NCI-H510A (cell line): ENCODE data around the gene CLEC3B.
A peak's percentile ranks its signal among the peaks of the same experiment; 100 is the strongest.
"Not testable (repeated sequence)": the region's sequence is repeated elsewhere in the genome, so short reads cannot be mapped to it uniquely, and the experiment has no call there.

Experiments
- DNase-seq: peaks from one replicate; lab custom pipeline; 2025; lab: John Stamatoyannopoulos, UW

CLEC3B gene

DNA sequence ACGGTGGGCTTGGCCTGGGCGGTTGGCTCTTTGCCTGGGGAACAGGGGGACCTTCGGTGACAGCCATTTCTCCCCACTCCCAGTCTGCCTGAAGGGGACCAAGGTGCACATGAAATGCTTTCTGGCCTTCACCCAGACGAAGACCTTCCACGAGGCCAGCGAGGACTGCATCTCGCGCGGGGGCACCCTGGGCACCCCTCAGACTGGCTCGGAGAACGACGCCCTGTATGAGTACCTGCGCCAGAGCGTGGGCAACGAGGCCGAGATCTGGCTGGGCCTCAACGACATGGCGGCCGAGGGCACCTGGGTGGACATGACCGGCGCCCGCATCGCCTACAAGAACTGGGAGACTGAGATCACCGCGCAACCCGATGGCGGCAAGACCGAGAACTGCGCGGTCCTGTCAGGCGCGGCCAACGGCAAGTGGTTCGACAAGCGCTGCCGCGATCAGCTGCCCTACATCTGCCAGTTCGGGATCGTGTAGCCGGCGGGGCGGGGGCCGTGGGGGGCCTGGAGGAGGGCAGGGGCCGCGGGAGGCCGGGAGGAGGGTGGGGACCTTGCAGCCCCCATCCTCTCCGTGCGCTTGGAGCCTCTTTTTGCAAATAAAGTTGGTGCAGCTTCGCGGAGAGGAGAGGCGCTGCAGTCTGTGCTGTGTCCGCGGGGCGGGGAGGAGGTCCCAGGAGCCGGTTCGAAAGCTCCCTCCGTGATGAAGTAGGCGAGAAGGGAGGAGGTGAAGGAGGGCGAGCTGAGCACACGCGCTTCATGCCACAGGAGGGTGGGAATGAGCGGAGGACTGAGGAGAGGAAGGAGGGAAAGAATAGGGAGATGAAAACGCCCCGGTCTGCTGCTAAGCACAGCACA, 9.6 kb downstream of the CLEC3B start:
- DNase-seq = no peak

DNA sequence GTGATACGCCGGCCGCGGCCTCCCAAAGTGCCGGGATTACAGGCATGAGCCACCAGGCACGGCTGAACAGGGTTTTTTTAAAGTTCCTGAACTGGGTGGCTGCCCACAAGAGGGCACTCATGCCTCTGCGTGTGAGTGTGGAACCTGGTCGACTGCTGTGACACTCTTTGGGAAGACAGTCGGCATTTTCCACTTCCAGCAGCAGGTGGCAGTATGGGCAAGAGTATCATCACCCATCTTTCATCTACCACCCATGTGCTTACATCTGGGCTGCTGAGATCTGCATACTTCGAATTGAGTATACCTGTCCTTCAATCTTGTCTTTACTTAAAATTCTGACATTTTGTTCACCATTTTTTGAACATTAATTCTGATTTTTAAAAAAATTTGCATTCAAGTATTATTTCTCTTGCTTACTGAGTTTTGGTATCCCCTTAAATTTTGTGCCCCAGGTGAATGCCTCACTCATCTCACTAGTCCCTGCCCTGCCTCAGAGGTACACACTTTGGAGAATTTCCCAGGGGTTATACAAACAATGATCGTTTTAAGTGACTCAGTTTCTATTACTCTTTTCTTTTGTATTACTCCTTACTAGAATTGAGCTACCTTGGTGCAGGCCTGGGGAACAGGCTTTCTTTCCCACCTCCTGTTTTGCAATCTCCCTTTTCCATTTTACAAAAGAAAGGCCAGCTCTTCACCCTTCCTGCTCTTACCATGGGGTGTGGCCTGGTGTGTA, 11.8 kb downstream of the CLEC3B start:
- DNase-seq = peak; percentile 67

DNA sequence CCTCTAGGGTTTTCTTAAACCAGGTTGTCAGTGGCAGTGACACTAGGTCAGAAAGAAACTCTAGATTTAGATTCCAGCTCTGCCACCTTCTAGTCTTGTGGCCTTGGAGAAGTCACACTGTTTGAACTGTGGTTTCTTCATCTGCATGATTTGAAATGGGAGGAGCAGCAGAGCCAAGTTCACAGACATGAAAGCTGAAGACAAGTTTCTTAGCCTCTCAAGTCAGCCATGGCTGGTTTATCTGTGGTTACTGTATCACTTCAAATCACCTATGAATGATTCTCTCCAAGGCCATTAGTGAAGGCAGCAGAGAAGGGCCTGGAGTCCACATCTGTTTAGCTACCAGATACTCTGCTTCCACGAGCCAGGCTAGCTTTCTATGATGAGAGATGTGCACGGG, 15.6 kb downstream of the CLEC3B start:
- no peak for DNase-seq

DNA sequence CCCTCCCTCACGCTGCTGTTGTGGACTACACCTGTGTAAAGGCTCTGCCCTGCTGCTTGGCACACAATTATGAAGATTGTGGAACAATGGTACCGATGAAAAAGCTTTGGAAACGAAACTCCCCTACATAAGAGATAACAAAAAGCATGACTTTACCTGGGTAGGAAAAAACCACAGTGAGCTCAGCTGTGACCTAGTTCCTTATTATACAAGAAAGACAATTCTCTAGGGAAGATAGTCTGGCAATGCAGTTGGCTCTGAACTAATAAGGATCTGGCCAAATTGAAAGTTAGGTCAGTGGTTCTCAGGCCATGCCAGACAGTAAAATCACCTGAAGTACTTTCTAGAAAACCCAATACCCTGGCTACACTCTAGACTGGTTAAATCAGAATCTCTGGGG, 16.1 kb downstream of the CLEC3B start:
- DNase-seq = no peak

DNA sequence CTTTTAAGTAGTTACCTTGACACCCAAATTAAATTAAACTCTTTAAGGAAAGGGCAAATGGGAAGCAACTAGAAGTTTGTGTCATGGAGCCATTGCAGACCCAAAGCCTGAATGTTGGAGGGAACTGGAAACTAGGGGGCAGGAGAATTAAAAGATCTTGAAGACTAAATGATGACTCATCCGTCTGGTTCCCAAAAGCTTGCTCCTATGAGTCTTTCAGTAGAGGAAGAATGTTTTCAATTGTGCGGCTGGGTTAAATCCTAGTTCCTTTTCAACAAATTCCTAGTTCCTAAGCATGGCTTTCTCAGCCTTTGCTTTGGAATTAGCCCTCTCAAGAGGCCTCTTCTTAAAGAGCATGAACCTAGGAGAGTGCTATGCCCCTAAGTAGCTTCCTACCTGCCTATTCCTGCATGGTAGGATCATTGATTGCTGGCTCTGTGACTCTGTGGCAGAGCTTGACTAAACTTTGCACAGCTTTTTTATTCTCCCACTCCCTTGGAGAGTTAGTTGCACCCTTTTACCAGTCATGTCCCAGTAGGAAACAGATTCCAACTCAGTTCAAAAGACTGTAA, 17.7 kb downstream of the CLEC3B start:
- DNase-seq = no peak

DNA sequence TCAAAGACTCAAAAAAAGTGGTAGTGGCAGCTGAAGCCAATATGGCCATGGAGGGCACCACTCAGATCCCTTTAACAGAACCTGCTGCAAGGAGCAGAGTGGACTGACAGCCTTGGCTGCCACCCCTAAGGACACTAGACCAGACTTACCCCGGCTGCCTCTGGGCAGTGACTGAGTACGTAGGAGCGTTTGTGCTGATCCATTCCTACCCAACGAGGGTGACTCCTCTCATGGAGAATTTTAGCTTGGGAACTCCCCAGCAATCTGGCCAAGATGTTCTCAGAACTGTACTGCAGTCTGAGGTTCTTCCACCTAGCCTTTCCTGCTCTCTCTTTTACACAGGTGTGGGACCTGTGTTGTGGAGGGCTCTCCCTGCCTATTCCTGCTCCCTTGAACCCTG, 22.1 kb downstream of the CLEC3B start:
- DNase-seq = no peak

DNA sequence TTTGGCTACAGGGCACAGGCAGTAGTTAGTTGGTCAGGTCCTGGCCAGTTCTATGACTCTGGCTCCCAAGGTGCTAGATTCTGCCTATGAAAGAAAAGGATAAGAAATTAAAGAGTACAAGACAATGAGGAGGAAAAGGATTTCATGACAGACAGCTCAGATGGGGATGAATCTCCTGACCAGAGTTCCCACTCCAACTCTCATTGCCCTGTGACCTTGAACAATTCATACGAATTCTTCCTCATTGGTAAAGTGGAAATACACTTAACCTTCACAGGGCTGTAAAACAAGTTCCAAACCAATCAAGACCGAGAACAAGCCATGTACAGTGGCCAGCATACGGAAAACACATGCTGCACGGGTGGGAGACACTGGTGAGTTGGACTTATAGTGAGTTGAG, 23.7 kb downstream of the CLEC3B start:
- no peak for DNase-seq

DNA sequence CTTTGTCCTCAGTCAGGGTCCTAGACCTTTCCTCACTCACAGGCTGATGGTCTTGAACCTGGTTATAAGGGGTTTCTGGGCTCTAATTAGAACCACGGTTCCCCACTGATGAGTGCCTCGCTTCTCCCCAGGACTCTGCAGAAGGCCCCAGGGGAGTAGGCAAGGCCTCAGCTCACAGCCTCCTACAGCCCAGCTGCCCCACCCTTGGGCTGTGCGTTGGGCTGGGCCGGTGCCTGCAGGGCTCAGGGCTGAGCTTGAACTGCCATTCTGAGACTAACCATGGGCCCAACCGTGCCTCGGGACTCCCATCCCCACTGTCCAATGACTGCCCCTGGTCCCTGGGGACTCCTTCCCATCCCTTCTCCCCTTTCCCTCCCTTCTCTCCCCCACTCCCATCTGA, 25.6 kb downstream of the CLEC3B start:
- DNase-seq = no peak

DNA sequence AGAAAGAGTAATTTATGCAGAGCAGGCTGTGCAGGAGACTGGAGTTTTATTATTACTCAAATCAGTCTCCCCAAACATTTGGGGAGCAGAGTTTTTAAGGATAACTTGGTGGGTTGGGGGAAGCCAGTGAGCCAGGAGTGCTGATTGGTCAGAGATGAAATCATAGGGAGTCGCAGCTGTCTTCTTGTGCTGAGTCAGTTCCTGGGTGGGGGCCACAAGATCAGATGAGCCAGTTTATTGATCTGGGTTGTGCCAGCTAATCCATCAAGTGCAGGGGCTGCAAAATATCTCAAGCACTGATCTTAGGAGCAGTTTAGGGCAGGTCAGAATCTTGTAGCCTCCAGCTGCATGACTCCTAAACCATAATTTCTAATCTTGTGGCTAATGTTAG, 27.7 kb downstream of the CLEC3B start:
- not testable (repeated sequence) for DNase-seq

DNA sequence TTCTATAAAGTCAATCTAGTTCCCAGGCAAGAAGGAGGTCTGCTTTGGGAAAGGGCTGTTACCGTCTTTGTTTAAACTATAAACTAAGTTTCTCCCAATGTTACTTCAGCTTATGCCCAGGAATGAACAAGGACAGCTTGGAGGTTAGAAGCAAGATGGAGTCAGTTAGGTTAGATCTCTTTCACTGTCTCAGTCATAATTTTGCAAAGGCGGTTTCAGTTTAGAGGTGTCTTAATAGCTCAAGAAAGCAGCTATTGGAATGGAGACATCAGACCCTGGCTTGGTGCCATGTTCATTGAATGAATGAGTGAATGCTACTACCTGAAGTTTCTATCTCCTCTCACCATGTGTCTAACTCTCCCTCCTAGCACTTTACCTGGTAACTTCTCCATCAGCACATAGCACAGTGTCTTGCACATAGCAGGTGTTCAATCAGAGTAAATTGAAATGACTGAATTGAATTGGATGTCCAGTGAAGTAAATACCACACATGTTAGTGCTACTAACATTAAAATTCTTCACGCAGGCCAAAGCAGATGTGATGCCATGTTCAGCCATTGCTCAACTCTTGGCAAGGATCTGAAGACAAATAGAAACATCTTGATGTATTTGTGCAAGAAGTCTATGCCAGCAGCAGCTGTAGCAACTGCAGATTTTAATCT, 28.2 kb downstream of the CLEC3B start:
- no peak for DNase-seq

DNA sequence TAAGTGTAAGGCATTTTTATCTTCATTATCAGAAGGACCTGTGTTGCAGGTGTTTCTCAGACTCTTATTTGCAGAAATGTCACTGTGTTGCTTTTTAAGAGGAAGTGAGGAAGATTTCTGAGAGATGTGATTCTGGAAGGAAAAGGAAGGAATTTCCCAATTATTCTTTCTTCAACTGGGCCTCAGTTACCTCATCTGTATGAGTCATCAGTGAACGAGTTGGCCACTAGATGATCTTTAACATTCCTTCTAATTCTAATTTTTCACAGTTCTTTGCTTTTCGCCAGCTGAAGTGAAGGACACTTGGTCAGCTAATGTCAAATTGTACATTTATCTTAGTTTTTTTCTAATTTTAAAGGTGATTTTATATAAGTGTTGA, 28.9 kb downstream of the CLEC3B start:
- DNase-seq = no peak

DNA sequence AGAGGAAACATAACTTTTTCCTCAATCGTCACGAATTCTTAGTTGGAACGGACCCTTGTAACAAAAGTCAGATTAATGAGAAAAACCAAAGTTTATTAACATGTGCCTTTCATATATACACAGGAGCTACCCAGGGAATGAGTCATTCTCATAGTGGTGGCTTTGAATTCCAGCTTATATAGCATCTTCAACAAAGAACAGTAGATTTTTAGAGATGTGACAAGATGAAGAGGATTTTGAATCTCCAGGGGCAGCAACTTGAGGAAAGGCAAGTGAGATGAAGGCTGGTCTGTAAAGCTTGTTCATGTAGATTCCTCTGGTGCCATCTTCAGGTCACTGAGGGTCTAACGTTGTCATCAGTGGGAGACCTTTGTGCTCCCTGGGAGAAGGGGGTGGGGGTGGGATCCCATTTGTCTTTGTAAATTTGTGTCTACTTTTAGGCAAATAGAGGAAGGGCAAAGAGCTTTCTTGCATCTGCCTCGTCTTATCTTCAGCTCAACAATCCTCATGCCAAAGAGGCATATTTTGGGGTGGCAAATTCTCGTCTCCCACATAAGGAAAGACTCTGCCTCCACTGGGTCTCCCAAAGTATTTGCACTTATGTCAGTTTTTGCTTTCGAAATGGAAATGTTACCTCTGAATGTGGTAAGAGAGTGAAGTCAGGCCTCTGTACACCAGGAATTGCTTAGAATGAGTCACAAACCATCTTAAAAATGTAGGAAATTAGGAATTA, 29.5 kb downstream of the CLEC3B start:
- DNase-seq = no peak

DNA sequence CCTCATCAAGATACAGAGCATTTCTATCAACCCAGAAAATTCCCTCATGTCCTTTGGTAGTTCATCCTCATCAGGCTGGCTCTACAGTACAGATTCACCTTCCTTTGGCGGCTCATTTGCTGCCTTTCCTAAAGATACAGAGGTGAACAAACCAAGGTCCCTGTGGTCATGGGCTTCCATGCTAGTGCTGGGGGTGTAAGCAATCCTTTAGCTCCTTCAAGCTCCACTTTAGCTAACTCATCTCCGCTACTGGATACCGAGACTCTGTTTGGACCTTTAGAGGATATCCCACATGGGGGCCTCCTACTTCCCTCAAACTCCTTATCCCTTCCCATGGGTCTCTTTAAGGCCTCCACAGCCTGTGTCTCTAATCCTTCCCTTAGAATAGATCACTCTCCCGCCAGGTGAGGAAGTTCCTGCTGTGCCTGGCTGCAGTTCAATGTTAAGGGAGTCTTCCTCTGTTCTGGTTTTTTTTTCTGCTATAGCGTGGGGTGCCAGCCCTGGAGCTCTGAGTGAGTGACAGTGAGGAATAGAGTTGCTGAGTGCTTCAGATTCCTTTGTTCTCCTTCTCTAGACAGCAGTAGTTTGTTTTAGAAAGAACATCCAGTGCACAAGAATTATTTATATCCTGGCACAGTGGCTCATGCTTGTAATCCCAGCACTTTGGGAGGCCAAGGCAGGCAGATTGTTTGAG, 30.7 kb downstream of the CLEC3B start:
- DNase-seq = no peak

DNA sequence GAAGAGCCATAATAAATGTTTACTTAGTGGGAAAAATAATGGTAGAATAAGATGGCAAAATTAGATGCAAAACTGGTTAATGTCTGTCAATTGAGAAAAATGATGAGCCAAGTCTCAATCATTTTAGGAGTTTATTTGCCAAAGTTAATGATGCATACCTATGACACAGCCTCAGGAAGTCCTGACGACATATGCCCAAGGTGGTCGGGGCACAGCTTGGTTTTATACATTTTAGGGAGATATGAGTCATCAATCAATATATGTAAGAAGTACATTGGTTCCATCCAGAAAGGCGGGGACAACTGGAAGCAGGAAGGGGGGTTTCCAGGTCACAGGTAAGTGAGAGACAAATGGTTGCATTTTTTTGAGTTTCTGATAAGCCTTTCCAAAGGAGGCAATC, 31.5 kb downstream of the CLEC3B start:
- no peak for DNase-seq

DNA sequence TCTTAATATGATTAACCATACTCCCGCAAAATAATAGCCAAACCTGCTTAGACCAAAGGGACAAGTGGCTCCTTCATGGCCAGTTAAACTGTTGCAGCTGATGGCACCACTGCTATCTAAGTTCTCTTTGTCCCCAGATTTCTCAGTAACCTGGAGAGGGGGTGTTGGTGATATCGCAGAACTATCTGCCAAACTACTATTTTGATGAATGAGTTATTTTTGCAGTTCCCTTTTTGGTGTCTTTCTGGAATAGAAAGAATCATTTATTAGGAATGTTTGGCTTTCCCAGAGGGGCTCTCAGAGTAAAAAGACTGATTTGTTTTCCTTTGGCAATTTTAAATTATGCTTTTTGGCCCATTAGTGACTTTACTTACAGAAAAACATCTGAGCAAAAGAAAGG, 33.0 kb downstream of the CLEC3B start:
- DNase-seq = no peak

DNA sequence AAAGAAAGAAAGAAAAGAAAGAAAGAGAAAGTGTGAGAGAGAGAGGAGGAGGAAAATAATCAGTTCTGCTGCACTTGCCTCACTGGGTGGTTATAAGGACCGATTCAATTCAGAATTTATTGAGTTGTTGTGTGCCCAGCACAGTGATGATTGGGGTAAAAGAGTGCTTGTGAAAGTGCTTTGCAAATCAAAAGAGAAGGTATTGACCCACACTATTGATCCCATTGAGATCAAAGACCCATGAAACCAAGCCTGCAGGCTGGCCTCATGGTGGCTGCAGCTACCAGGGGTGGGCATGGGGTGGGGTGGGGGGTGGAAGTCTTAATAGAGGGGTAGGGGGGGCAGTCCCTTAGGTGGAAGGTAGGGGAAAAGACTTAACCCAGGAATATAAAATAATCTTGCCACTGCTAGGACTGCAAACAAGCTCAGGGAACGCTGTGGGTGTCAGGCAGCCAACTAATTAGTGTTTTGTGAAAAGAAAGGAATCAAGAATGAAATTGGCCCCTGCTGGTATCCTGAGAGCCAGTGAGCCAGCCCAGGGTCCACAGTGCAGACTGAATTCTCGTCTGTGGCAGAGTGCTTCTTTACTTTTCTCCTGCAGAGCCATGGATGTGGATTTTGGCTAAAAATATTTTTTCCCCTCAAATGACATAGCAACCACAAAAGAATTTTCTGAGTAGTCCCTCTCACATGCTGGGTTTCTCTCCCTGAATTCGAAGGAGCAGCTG, 34.2 kb downstream of the CLEC3B start:
- no peak for DNase-seq

DNA sequence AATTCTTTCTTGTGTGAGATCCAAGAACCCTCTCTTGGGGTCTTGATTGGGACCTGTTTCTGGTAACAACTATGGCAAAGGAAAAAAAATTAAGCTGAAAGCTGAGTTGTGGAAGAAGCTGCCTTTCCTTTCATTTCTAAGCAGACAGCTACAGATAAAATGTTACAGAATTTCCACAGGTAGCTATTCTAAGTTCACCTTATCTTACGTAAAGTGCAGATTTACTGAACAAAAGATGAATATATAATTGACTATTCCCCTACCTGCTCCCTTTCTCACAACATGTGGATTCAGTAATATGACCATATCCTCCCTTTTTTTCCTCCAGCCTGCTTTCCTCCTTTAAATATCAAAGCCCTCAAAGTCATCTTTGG, 36.6 kb downstream of the CLEC3B start:
- DNase-seq = no peak

DNA sequence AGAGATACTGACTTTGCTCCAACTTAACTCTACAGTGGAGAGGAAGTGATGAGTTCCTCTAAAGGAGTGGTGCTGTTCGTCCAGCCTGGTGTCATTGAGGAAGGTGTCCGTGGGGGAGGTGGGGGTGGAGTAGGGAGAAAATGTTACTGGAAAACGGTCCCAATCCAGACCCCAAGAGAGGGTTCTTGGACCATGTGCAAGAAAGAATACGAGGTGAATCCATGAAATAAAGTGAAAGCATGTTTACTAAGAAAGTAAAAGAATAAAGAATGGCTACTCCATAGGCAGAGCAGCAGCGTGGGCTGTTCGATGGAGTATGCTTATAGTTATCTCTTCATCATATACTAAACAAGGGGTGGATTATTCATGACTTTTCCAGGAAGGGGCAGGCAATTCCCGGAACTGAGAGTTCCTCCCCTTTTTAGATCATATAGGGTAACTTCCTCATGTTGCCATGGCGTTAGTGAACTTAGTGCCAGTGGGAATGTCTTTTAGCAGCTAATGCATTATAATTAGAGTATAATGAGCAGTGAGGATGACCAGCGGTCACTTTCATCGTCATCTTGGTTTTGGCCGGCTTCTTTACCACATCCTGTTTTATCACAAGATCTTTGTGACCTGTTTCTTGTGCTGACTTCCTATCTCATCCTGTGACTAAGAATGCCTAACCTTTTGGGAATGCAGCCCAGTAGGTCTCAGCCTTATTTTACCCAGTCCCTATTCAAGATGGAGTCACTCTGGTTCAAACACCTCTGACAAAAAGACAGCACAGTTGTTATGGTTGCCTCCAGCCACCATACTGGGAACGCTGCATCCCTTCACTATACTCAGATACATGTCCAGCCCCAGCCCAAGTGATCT, 38.6 kb downstream of the CLEC3B start:
- DNase-seq = no peak

DNA sequence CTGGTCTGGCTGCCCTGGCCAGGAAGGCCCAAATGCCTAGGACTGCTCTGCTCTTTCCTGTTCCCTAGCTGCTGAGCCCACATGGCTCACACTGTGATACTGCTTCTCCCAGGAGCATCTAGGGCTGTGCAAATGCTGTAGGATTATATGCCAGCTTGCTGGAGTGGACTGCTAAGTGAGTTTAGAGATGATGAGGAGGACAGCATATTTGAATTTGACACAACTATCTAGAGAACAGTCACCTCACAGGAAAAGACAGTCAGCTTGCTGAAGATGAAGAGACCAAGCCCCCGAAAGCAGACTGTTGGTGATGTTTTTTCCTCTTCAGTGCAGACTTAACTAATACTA, 39.2 kb downstream of the CLEC3B start:
- DNase-seq = no peak
